GM19324 (cell line): Measurements from ENCODE around the gene SNX32.

Source experiments
- ATAC-seq: cut with Tn5 transposase; IDR thresholded peaks from one replicate; pipeline ENCODE4 v1.9.1; 2021; ENCODE audit warnings: mild to moderate bottlenecking, moderate library complexity; ENCODE audit not compliant: unreplicated experiment, low FRiP score

SNX32 gene

GRCh38 chr11:65796726-65797601 lies 36.8 kb upstream of the SNX32 start:
- no peak for ATAC-seq

GRCh38 chr11:65797711-65798110 lies 36.1 kb upstream of the SNX32 start:
- ATAC-seq: no peak

- no peak for ATAC-seq
Observed at GRCh38 chr11:65798882-65799281, 34.9 kb upstream of the SNX32 start.

- no peak for ATAC-seq
Observed at GRCh38 chr11:65801153-65801987, 32.4 kb upstream of the SNX32 start.

GRCh38 chr11:65802841-65803240 lies 30.9 kb upstream of the SNX32 start:
- peak; percentile 85 for ATAC-seq

- ATAC-seq: no peak
Observed at GRCh38 chr11:65803797-65804492, 29.8 kb upstream of the SNX32 start.

GRCh38 chr11:65806979-65807378 lies 26.8 kb upstream of the SNX32 start:
- ATAC-seq: no peak

GRCh38 chr11:65808744-65809341 lies 24.9 kb upstream of the SNX32 start:
- ATAC-seq: no peak

GRCh38 chr11:65809496-65809895 lies 24.3 kb upstream of the SNX32 start:
- ATAC-seq: no peak

- no peak for ATAC-seq
Observed at GRCh38 chr11:65810046-65810868, 23.5 kb upstream of the SNX32 start.

GRCh38 chr11:65811764-65812475 lies 21.8 kb upstream of the SNX32 start:
- ATAC-seq: no peak

- ATAC-seq: no peak
Observed at GRCh38 chr11:65814131-65814985, 19.4 kb upstream of the SNX32 start.

GRCh38 chr11:65814986-65815565 lies 18.7 kb upstream of the SNX32 start:
- no peak for ATAC-seq

- no peak for ATAC-seq
Observed at GRCh38 chr11:65816696-65817095, 17.1 kb upstream of the SNX32 start.

- no peak for ATAC-seq
Observed at GRCh38 chr11:65817312-65817834, 16.4 kb upstream of the SNX32 start.

GRCh38 chr11:65817835-65818680 lies 15.7 kb upstream of the SNX32 start:
- ATAC-seq: peak; percentile 90

GRCh38 chr11:65821107-65821506 lies 12.7 kb upstream of the SNX32 start:
- ATAC-seq: no peak
